Lower lobe of right lung (tissue), 2 donors: Measurements from ENCODE around the gene PCDH12. TPM values are rescaled to one million over a fixed set of nuclear protein-coding genes. Genes with fewer than 3 reads are reported as not detected.

Experiments used
- ATAC-seq, 2 donors: fragments of 200-7000 bp; cut with Tn5 transposase; one replicate each; pipeline ENCODE4 v1.9.1; 2020 to 2022; ENCODE audit warnings: mild to moderate bottlenecking in 2 of 2, moderate library complexity in 2 of 2
- DNase-seq: peaks from one replicate; pipeline ENCODE4 v3.0.0-alpha.2; 2020
- H3K27ac ChIP-seq: fragments of 200-600 bp; one replicate; pipeline ENCODE4 v1.8.0; 2022
- H3K27me3 ChIP-seq: fragments of 200-600 bp; one replicate; pipeline ENCODE4 v1.8.0; 2022; ENCODE audit warnings: low read depth
- H3K36me3 ChIP-seq: fragments of 200-600 bp; one replicate; pipeline ENCODE4 v1.8.0; 2022; ENCODE audit warnings: mild to moderate bottlenecking
- H3K4me1 ChIP-seq: fragments of 200-600 bp; one replicate; pipeline ENCODE4 v1.8.0; 2022
- H3K4me3 ChIP-seq: fragments of 200-600 bp; one replicate; pipeline ENCODE4 v1.8.0; 2022; ENCODE audit warnings: mild to moderate bottlenecking
- H3K9me3 ChIP-seq: fragments of 200-600 bp; one replicate; pipeline ENCODE4 v1.8.0; 2022
- CTCF ChIP-seq: fragments of 200-600 bp; IDR thresholded peaks from one replicate; pipeline ENCODE4 v1.8.0; 2022; ENCODE audit warnings: antibody characterized with exemption, mild to moderate bottlenecking
- intact Hi-C: fragments of 100-400 bp; cut with DNase I; formaldehyde crosslinking; loops from one replicate; pipeline ENCODE4 v1.11.0; 2022
- total RNA-seq: library from RNA; stranded (reverse); fragmentation: NEBNext Ultra II Directional; extraction: Animal tissue kit (Norgen Biotek cat#: 25700); gene quantifications from one replicate; pipeline ENCODE4 v1.2.1, GENCODE V29; 2021
- donor health status: DM: no; HTN: yes; CAD: no; lungs with severe emphysema.

Gene PCDH12
- total RNA-seq, 1 donor from 2014 or later = 14.9 TPM

GRCh38 chr5:141898448-141899049, 59.5 kb downstream of the PCDH12 start:
- DNase-seq (no peak), ATAC-seq (peak in 1 of 2 donors; percentile 39)
- intact Hi-C loops = no loop called here
- Histone ChIP-seq H3K27ac (no peak overlapping the region), H3K9me3 (no peaks in the 10 kb centered on the region), H3K36me3 (no peaks in the 10 kb centered on the region), H3K4me1 (no peaks in the 10 kb centered on the region), H3K27me3 (no peaks in the 10 kb centered on the region), H3K4me3 (no peak overlapping the region)
- TF ChIP-seq CTCF = no peak

GRCh38 chr5:141897425-141897824, 60.6 kb downstream of the PCDH12 start:
- Histone ChIP-seq H3K36me3 (no peaks in the 10 kb centered on the region), H3K27me3 (no peaks in the 10 kb centered on the region), H3K27ac (no peak overlapping the region), H3K4me1 (no peaks in the 10 kb centered on the region), H3K9me3 (no peaks in the 10 kb centered on the region), H3K4me3 (no peak overlapping the region)
- TF ChIP-seq CTCF = no peak
- intact Hi-C loops = no loop called here
- ATAC-seq (no peak), DNase-seq (no peak)

Other genes with a start within 250 kb of the PCDH12 start
- 55.7 TPM for gene PCDH1, start 79.8 kb downstream of the PCDH12 start, total RNA-seq
- gene DELE1, start 34.3 kb downstream of the PCDH12 start, total RNA-seq = 75.0 TPM
- 47.1 TPM for gene RNF14, start 10.9 kb upstream of the PCDH12 start, total RNA-seq
- gene GNPDA1, start 54.8 kb upstream of the PCDH12 start, total RNA-seq = 38.3 TPM
- 70.5 TPM for gene NDFIP1, start 150.6 kb upstream of the PCDH12 start, total RNA-seq